ENCODE results near the gene GPR142.
"Not testable (repeated sequence)": the region's sequence is repeated elsewhere in the genome, so short reads cannot be mapped to it uniquely, and the experiment has no call there.

GPR142 gene

DNA sequence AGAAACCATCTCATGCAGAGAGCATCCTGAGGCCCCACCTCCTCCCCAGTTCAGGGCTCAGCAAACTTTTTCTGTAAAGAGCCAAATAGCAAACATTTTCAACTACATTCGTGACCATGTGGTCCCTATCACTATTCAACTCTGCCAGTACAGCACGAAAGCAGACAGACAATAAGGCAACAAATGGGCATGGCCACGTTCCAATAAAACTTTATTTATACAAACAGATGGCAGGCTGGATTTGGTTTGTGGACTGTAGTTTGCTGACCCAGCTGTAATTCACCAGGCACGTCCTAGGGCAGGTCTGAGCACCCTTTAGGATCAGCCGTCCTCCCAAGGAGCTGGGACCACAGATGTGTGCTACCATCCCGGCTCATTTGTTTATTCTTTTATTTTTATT is 37.5 kb downstream of the GPR142 start:
- WGBS: 67% methylated on average over 2 of the region's 6 CpGs
- Histone ChIP-seq H3K79me1 (replicated peaks; ENCODE audit: low read length, poor library complexity, severe bottlenecking) (no peaks in the 10 kb centered on the region), H2AK5ac (ENCODE audit: low read length, severe bottlenecking) (no peak overlapping the region), H3K27ac (ENCODE audit: low read length, poor library complexity, severe bottlenecking) (no peak overlapping the region), H3K23ac (ENCODE audit: low read length in 2 of 2) (no peak overlapping the region), H3K4me1 (ENCODE audit: control insufficient read depth, insufficient read depth, low read depth, low read length) (peaks cover 7% of the 10 kb centered on the region), H4K8ac (ENCODE audit: low read length) (no peak overlapping the region), H3K4me3 (ENCODE audit: insufficient read depth in 1 of 2, low read depth in 1 of 2, low read length in 2 of 2) (no peak overlapping the region), H3K36me3 (ENCODE audit: control insufficient read depth in 1 of 2, insufficient read depth in 2 of 2, low read depth in 1 of 2, low read length in 2 of 2) (no peaks in the 10 kb centered on the region), H3K27me3 (ENCODE audit: control insufficient read depth in 1 of 2, insufficient read depth in 1 of 2, low read length in 2 of 2) (peaks cover 0 to 31% of the 10 kb centered on the region in 2 experiments), H3K9ac (ENCODE audit: low read length) (no peak overlapping the region), H3K18ac (ENCODE audit: low read depth in 1 of 2, low read length in 2 of 2) (no peak overlapping the region), H3K4ac (ENCODE audit: low read depth in 1 of 2, low read length in 2 of 2) (no peak overlapping the region), H3K9me3 (ENCODE audit: control insufficient read depth, low read length) (no peaks in the 10 kb centered on the region), H3K4me2 (ENCODE audit: low read length, poor library complexity, severe bottlenecking) (no peak overlapping the region), H2BK120ac (ENCODE audit: low read depth, low read length) (no peak overlapping the region), H2BK15ac (ENCODE audit: low read depth, poor library complexity, severe bottlenecking) (no peak overlapping the region), H2AFZ (ENCODE audit: low read depth, low read length) (no peak overlapping the region), H4K91ac (ENCODE audit: low read length) (no peak overlapping the region), H2BK5ac (ENCODE audit: low read depth, low read length, poor library complexity, severe bottlenecking) (no peak overlapping the region), H3K14ac (ENCODE audit: low read length in 2 of 2) (no peak overlapping the region), H2BK12ac (ENCODE audit: low read length in 2 of 2) (no peak overlapping the region)
- no peak for DNase-seq

- not testable (repeated sequence) for H2AK5ac ChIP-seq (ENCODE audit: low read length, severe bottlenecking); H3K4ac ChIP-seq (ENCODE audit: low read depth in 1 of 2, low read length in 2 of 2); H2BK5ac ChIP-seq (ENCODE audit: low read depth, low read length, poor library complexity, severe bottlenecking); H3K27ac ChIP-seq (ENCODE audit: low read length, poor library complexity, severe bottlenecking); H3K9ac ChIP-seq (ENCODE audit: low read length); H3K14ac ChIP-seq (ENCODE audit: low read length in 2 of 2); DNase-seq; H3K18ac ChIP-seq (ENCODE audit: low read depth in 1 of 2, low read length in 2 of 2); H3K36me3 ChIP-seq (ENCODE audit: control insufficient read depth in 1 of 2, insufficient read depth in 2 of 2, low read depth in 1 of 2, low read length in 2 of 2); H3K4me3 ChIP-seq (ENCODE audit: insufficient read depth in 1 of 2, low read depth in 1 of 2, low read length in 2 of 2); H3K23ac ChIP-seq (ENCODE audit: low read length in 2 of 2); H2BK120ac ChIP-seq (ENCODE audit: low read depth, low read length); H3K9me3 ChIP-seq (ENCODE audit: control insufficient read depth, low read length); H4K91ac ChIP-seq (ENCODE audit: low read length); H3K79me1 ChIP-seq (replicated peaks; ENCODE audit: low read length, poor library complexity, severe bottlenecking); H2BK12ac ChIP-seq (ENCODE audit: low read length in 2 of 2); H2BK15ac ChIP-seq (ENCODE audit: low read depth, poor library complexity, severe bottlenecking); H3K4me2 ChIP-seq (ENCODE audit: low read length, poor library complexity, severe bottlenecking); H4K8ac ChIP-seq (ENCODE audit: low read length); H2AFZ ChIP-seq (ENCODE audit: low read depth, low read length)
- Histone ChIP-seq H3K4me1 (ENCODE audit: control insufficient read depth, insufficient read depth, low read depth, low read length) (peaks cover 13% of the 10 kb centered on the region), H3K27me3 (ENCODE audit: control insufficient read depth in 1 of 2, insufficient read depth in 1 of 2, low read length in 2 of 2) (peaks cover 0 to 30% of the 10 kb centered on the region in 2 experiments)
- 83% methylated on average over 5 of the region's 5 CpGs for WGBS
Observed at GRCh38 chr17:74405311-74405710, 38.0 kb downstream of the GPR142 start.

DNA sequence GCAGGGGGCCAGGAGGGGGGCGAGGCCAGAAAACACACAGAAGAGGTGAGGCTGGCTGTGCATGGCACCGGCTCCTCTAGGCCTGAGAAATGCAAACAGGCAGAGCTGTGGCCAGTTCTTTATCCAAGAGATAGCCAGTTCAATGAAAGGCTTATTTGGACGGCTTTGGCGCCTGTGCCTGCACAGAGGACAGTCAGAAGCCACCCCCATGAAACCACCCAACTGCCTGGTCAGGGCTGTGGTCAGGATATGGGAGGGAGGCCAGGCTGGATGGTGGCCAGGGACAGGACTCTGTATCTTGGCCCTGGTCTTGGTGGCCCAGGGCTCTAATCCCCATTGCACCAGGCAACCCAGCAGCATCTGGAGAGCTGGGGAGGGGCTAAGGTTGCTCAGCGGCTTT is 40.1 kb downstream of the GPR142 start:
- Histone ChIP-seq H3K4me3 (ENCODE audit: insufficient read depth in 1 of 2, low read depth in 1 of 2, low read length in 2 of 2) (no peak overlapping the region), H2BK12ac (ENCODE audit: low read length in 2 of 2) (no peak overlapping the region), H3K9ac (ENCODE audit: low read length) (no peak overlapping the region), H3K23ac (ENCODE audit: low read length in 2 of 2) (no peak overlapping the region), H2AK5ac (ENCODE audit: low read length, severe bottlenecking) (no peak overlapping the region), H4K8ac (ENCODE audit: low read length) (no peak overlapping the region), H3K27ac (ENCODE audit: low read length, poor library complexity, severe bottlenecking) (no peak overlapping the region), H2BK5ac (ENCODE audit: low read depth, low read length, poor library complexity, severe bottlenecking) (no peak overlapping the region), H3K79me1 (replicated peaks; ENCODE audit: low read length, poor library complexity, severe bottlenecking) (no peaks in the 10 kb centered on the region), H4K91ac (ENCODE audit: low read length) (no peak overlapping the region), H3K18ac (ENCODE audit: low read depth in 1 of 2, low read length in 2 of 2) (no peak overlapping the region), H3K4me2 (ENCODE audit: low read length, poor library complexity, severe bottlenecking) (no peak overlapping the region), H3K9me3 (ENCODE audit: control insufficient read depth, low read length) (peaks cover 3% of the 10 kb centered on the region), H2BK15ac (ENCODE audit: low read depth, poor library complexity, severe bottlenecking) (no peak overlapping the region), H3K4me1 (ENCODE audit: control insufficient read depth, insufficient read depth, low read depth, low read length) (peaks cover 14% of the 10 kb centered on the region), H2BK120ac (ENCODE audit: low read depth, low read length) (no peak overlapping the region), H2AFZ (ENCODE audit: low read depth, low read length) (no peak overlapping the region), H3K4ac (ENCODE audit: low read depth in 1 of 2, low read length in 2 of 2) (no peak overlapping the region), H3K27me3 (ENCODE audit: control insufficient read depth in 1 of 2, insufficient read depth in 1 of 2, low read length in 2 of 2) (peaks cover 0 to 33% of the 10 kb centered on the region in 2 experiments), H3K14ac (ENCODE audit: low read length in 2 of 2) (no peak overlapping the region), H3K36me3 (ENCODE audit: control insufficient read depth in 1 of 2, insufficient read depth in 2 of 2, low read depth in 1 of 2, low read length in 2 of 2) (no peaks in the 10 kb centered on the region)
- WGBS: 79% methylated on average over 5 of the region's 5 CpGs
- DNase-seq: no peak

DNA sequence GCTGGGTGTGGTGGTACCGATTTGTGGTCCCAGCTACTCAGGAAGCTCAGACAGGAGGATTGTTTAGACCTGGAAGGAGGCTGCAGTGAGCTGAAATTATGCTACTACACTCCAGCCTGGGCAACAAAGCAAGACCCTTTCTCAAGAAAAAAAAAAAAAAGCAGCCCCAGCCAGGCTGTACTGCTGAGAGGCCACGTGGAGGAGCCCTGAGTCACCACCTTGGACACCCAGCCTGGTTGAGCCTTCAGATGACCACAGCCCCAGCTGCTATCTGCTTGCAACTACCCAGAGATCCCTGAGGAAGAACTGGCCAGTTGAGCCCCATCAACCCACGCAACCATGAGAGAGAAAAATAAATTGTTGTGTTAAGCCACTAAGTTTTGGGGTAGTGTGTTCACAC is 41.0 kb downstream of the GPR142 start:
- no peaks in the 10 kb centered on the region for H3K36me3 ChIP-seq (ENCODE audit: control insufficient read depth in 1 of 2, insufficient read depth in 2 of 2, low read depth in 1 of 2, low read length in 2 of 2)
- 0% methylated on average over 1 of the region's 3 CpGs for WGBS

More for the DNA sequence above, 41.0 kb downstream of the GPR142 start:
- no peak overlapping the region for H3K4me3 ChIP-seq (ENCODE audit: insufficient read depth in 1 of 2, low read depth in 1 of 2, low read length in 2 of 2)
- H3K4me1 ChIP-seq (ENCODE audit: control insufficient read depth, insufficient read depth, low read depth, low read length): peaks cover 14% of the 10 kb centered on the region
- H3K4ac ChIP-seq (ENCODE audit: low read depth in 1 of 2, low read length in 2 of 2): no peak overlapping the region
- no peak overlapping the region for H3K27ac ChIP-seq (ENCODE audit: low read length, poor library complexity, severe bottlenecking)
- H2BK15ac ChIP-seq (ENCODE audit: low read depth, poor library complexity, severe bottlenecking): no peak overlapping the region
- no peak overlapping the region for H3K14ac ChIP-seq (ENCODE audit: low read length in 2 of 2)
- no peak overlapping the region for H3K23ac ChIP-seq (ENCODE audit: low read length in 2 of 2)
- no peak overlapping the region for H3K4me2 ChIP-seq (ENCODE audit: low read length, poor library complexity, severe bottlenecking)
- no peak overlapping the region for H4K8ac ChIP-seq (ENCODE audit: low read length)
- peak; percentile 51 for DNase-seq
- no peak overlapping the region for H2AK5ac ChIP-seq (ENCODE audit: low read length, severe bottlenecking)
- peaks cover 0 to 33% of the 10 kb centered on the region in 2 experiments for H3K27me3 ChIP-seq (ENCODE audit: control insufficient read depth in 1 of 2, insufficient read depth in 1 of 2, low read length in 2 of 2)
- H3K9ac ChIP-seq (ENCODE audit: low read length): no peak overlapping the region
- no peak overlapping the region for H2AFZ ChIP-seq (ENCODE audit: low read depth, low read length)
- no peak overlapping the region for H2BK12ac ChIP-seq (ENCODE audit: low read length in 2 of 2)
- no peak overlapping the region for H2BK120ac ChIP-seq (ENCODE audit: low read depth, low read length)
- H3K18ac ChIP-seq (ENCODE audit: low read depth in 1 of 2, low read length in 2 of 2): no peak overlapping the region
- H2BK5ac ChIP-seq (ENCODE audit: low read depth, low read length, poor library complexity, severe bottlenecking): no peak overlapping the region
- H4K91ac ChIP-seq (ENCODE audit: low read length): no peak overlapping the region
- peaks cover 3% of the 10 kb centered on the region for H3K9me3 ChIP-seq (ENCODE audit: control insufficient read depth, low read length)
- H3K79me1 ChIP-seq (replicated peaks; ENCODE audit: low read length, poor library complexity, severe bottlenecking): no peaks in the 10 kb centered on the region

Measured in mesenchymal stem cell (in vitro differentiated cells and primary cell).